GM21526 (cell line): Measurements from ENCODE around the gene ACVR2A.

ENCODE experiments used
- ATAC-seq: cut with Tn5 transposase; IDR thresholded peaks from one replicate; pipeline ENCODE4 v1.9.1; 2021; ENCODE audit warnings: moderate library complexity; ENCODE audit not compliant: unreplicated experiment, low FRiP score

ACVR2A gene

GRCh38 chr2:147844697-147845410 lies at the start of gene ACVR2A:
Gene ACVR2A (plus strand): TSS chr2:147845029. CDS start chr2:147845153, 124 bp downstream.
- ATAC-seq: peak; percentile 35

GRCh38 chr2:147800316-147800715 lies 44.5 kb upstream of the ACVR2A start:
- no peak for ATAC-seq

GRCh38 chr2:147806846-147807245 lies 38.0 kb upstream of the ACVR2A start:
- ATAC-seq: no peak

- ATAC-seq: no peak
Measured at GRCh38 chr2:147808520-147808919, 36.3 kb upstream of the ACVR2A start.

- no peak for ATAC-seq
Measured at GRCh38 chr2:147810883-147811765, 33.7 kb upstream of the ACVR2A start.

GRCh38 chr2:147818741-147819140 lies 26.1 kb upstream of the ACVR2A start:
- ATAC-seq: no peak

- no peak for ATAC-seq
Measured at GRCh38 chr2:147824620-147825019, 20.2 kb upstream of the ACVR2A start.

- no peak for ATAC-seq
Measured at GRCh38 chr2:147826278-147827087, 18.3 kb upstream of the ACVR2A start.

GRCh38 chr2:147827088-147827375 lies 17.8 kb upstream of the ACVR2A start:
- no peak for ATAC-seq

GRCh38 chr2:147829106-147829505 lies 15.7 kb upstream of the ACVR2A start:
- no peak for ATAC-seq

- no peak for ATAC-seq
Measured at GRCh38 chr2:147836099-147836498, 8.7 kb upstream of the ACVR2A start.

- no peak for ATAC-seq
Measured at GRCh38 chr2:147843391-147843863, 1.4 kb upstream of the ACVR2A start.

- peak; percentile 82 for ATAC-seq
Measured at GRCh38 chr2:147843864-147844696, 749 bp upstream of the ACVR2A start.

GRCh38 chr2:147845411-147845971 lies 662 bp downstream of the ACVR2A start:
- ATAC-seq: peak; percentile 57

- ATAC-seq: no peak
Measured at GRCh38 chr2:147846412-147847081, 1.7 kb downstream of the ACVR2A start.

- no peak for ATAC-seq
Measured at GRCh38 chr2:147847746-147848391, 3.0 kb downstream of the ACVR2A start.

- ATAC-seq: no peak
Measured at GRCh38 chr2:147850838-147851237, 6.0 kb downstream of the ACVR2A start.

GRCh38 chr2:147851244-147851930 lies 6.6 kb downstream of the ACVR2A start:
- no peak for ATAC-seq
